ENCODE data around the gene PLXDC1. TPM values are rescaled to one million over a fixed set of nuclear protein-coding genes. Genes with fewer than 3 reads are reported as not detected.

The PLXDC1 gene
- 1 to 10 TPM; 1.3 to 5.0 (median 3.3) TPM for total RNA-seq
- polyA plus RNA-seq: 1 to 10 TPM; 1.5 to 5.6 (median 4.8) TPM
- long read RNA-seq, donor 1, partial matches to known transcripts: 1,836 of 2,978 reads
- long read RNA-seq, donor 1, other reads (novel, unspliced or antisense): 1,142 of 2,978 reads
- long read RNA-seq, donor 2: 0 reads
- long read RNA-seq, donor 3, partial matches to known transcripts: 2,773 of 2,817 reads
- long read RNA-seq, donor 3, other reads (novel, unspliced or antisense): 44 of 2,817 reads
- long read RNA-seq, donor 4, full-length matches to known transcripts: 1 of 1 reads
- long read RNA-seq, donor 4, partial matches to known transcripts: 0 of 1 reads
- long read RNA-seq, donor 4, other reads (novel, unspliced or antisense): 0 of 1 reads
- long read RNA-seq, donor 5, full-length matches to known transcripts: 1 of 3 reads
- long read RNA-seq, donor 5, partial matches to known transcripts: 0 of 3 reads
- long read RNA-seq, donor 5, other reads (novel, unspliced or antisense): 2 of 3 reads
- long read RNA-seq, donor 6: 0 reads
- long read RNA-seq, donor 7: 0 reads
- long read RNA-seq, donor 8: 0 reads
- long read RNA-seq, donor 9: 0 reads
- long read RNA-seq, donor 10: 0 reads

DNA sequence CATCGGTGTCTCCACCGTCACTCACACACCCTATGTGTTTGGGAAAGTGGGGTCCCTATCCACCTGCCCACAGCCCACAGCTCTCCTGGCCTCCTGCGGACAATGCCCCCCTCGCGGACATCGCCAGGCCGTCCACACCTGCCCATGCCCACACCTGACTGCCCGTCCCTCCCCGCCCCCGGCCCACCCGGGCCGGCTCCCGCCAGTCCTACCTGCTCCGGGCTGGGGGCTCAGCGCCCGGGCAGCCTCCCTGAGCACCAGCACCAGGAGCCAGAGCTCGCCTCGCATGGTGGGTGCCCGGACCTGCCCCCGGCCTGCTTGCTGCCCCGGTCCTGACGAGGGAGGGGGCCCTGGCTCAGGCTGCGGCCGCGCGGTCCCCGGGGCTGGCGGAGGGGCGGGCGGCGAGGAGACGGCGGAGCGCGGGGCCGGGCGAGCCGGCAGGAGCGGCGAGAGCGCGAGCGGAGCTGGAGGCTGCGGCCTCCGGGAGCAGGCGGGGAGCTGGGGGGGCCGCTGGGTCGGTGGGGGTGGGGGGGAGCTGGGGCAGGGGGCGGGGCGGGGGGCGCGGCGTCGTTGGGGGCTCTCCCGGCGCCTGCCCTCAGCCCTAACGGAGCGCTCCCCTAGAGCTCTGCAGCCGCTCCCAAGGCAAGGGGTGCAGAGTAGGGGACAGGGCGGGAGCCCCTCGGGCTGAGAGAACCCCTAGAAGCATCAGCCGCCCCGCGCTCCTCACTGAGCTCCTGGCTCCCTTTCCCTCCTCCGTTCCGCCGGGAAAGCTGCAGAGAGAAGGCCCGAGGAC, at the start of gene PLXDC1:
PLXDC1 (minus strand) TSS at position 488 of the 793 bp plus-strand sequence; CDS start at position 288, 200 bp downstream.
- H3K9me3 ChIP-seq (replicated peaks in 1 of 3): no peaks in the 10 kb centered on the region
- no peak within 1 kb of the TSS for H3K27ac ChIP-seq
- intact Hi-C loops (cut with DNase I): loop anchor here (5.0 to 10.0 kb wide), 3 partner anchors 84 to 277 kb away; partner anchors contain the start of gene LASP1 (in 1 of the 2)
- peak within 1 kb of the TSS in 1 of 4 donors; percentile 81 for H3K4me3 ChIP-seq
- no peak for DNase-seq
- TF ChIP-seq, protein P1, sequence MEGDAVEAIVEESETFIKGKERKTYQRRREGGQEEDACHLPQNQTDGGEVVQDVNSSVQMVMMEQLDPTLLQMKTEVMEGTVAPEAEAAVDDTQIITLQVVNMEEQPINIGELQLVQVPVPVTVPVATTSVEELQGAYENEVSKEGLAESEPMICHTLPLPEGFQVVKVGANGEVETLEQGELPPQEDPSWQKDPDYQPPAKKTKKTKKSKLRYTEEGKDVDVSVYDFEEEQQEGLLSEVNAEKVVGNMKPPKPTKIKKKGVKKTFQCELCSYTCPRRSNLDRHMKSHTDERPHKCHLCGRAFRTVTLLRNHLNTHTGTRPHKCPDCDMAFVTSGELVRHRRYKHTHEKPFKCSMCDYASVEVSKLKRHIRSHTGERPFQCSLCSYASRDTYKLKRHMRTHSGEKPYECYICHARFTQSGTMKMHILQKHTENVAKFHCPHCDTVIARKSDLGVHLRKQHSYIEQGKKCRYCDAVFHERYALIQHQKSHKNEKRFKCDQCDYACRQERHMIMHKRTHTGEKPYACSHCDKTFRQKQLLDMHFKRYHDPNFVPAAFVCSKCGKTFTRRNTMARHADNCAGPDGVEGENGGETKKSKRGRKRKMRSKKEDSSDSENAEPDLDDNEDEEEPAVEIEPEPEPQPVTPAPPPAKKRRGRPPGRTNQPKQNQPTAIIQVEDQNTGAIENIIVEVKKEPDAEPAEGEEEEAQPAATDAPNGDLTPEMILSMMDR (IDR thresholded peaks at IDR 0.05): no peak
- no peak for TF ChIP-seq POLR2A (IDR thresholded peaks at IDR 0.05)
- H3K36me3 ChIP-seq (replicated peaks in 1 of 2): no peaks in the 10 kb centered on the region
- WGBS, 4 donors: 6 to 14% (median 9%) methylated on average over 6 to 61 of the region's 68 CpGs
- peaks cover 9 to 12% of the 10 kb centered on the region in 2 donors for H3K4me1 ChIP-seq (replicated peaks in 1 of 2)
- H3K27me3 ChIP-seq: no peaks in the 10 kb centered on the region

- DNase-seq: peak in 1 of 7 donors; percentile 15
- 25 to 37% (median 29%) methylated on average over 11 of the region's 11 CpGs for WGBS, 4 donors
- Histone ChIP-seq H3K27ac (peak overlapping the region in 4 of 5 donors; percentile 93 to 97 (median 96)), H3K36me3 (replicated peaks in 1 of 2) (peaks cover 0 to 42% of the 10 kb centered on the region in 2 donors), H3K4me1 (replicated peaks in 1 of 2) (peaks cover 27 to 37% of the 10 kb centered on the region in 2 donors), H3K9me3 (replicated peaks in 1 of 3) (no peaks in the 10 kb centered on the region), H3K27me3 (no peaks in the 10 kb centered on the region), H3K4me3 (peak overlapping the region; percentile 39 to 98 (median 78))
- TF ChIP-seq POLR2A (IDR thresholded peaks at IDR 0.05): no peak
- TF ChIP-seq, protein P1 (IDR thresholded peaks at IDR 0.05): no peak
- intact Hi-C loops (cut with DNase I): no loop called here
Observed at GRCh38 chr17:39200957-39201510, 49.6 kb upstream of the PLXDC1 start.

GRCh38 chr17:39200070-39200879, 48.8 kb upstream of the PLXDC1 start, which contains the start of gene RPL19:
RPL19 (plus strand) TSS chr17:39200283; CDS start chr17:39200345, 62 bp downstream.
- TF ChIP-seq POLR2A (IDR thresholded peaks at IDR 0.05): peak; percentile 56 to 57
- TF ChIP-seq, protein P1 (IDR thresholded peaks at IDR 0.05): peak in 1 of 6 experiments; percentile 23
- intact Hi-C loops (cut with DNase I): no loop called here
- H3K36me3 ChIP-seq (replicated peaks in 1 of 2): peaks cover 0 to 42% of the 10 kb centered on the region in 2 donors
- 0 to 1% (median 0%) methylated on average over 24 to 52 of the region's 52 CpGs for WGBS, 4 donors
- H3K9me3 ChIP-seq (replicated peaks in 1 of 3): no peaks in the 10 kb centered on the region
- H3K27me3 ChIP-seq: no peaks in the 10 kb centered on the region
- H3K4me1 ChIP-seq (replicated peaks in 1 of 2): peaks cover 27 to 37% of the 10 kb centered on the region in 2 donors
- peak within 1 kb of the TSS; percentile 93 to 97 (median 95) for H3K27ac ChIP-seq
- H3K4me3 ChIP-seq: peak within 1 kb of the TSS; percentile 39 to 98 (median 78)
- DNase-seq: peak; percentile 74 to 87 (median 78)

Measured in adrenal gland (tissue), 19 donors.